Transverse colon (tissue), 4 donors: Measurements from ENCODE around the gene EHD4. TPM values are rescaled to one million over a fixed set of nuclear protein-coding genes. Genes with fewer than 3 reads are reported as not detected.

Experiments used
- DNase-seq: peaks from one replicate; pipeline ENCODE4 v3.0.0-alpha.2; 2019
- H3K27ac ChIP-seq, 4 donors: fragments of 200-600 bp; sonication (generic); 2 replicates each; pipeline ENCODE4 v1.5.1; 2016 to 2018; ENCODE audit warnings: inconsistent platforms in 4 of 4
- H3K27me3 ChIP-seq: fragments of 200-600 bp; sonication (generic); 2 replicates; pipeline ENCODE4 v1.5.1; 2017; ENCODE audit warnings: inconsistent platforms
- H3K36me3 ChIP-seq, 4 donors: fragments of 200-600 bp; sonication (generic); 2 replicates each; pipeline ENCODE4 v1.5.1; 2017 to 2019; ENCODE audit warnings: inconsistent platforms in 4 of 4
- H3K4me1 ChIP-seq, 4 donors: fragments of 200-600 bp; sonication (generic); 2 replicates each; pipeline ENCODE4 v1.5.1; 2017 to 2020; ENCODE audit warnings: inconsistent platforms in 4 of 4
- H3K4me3 ChIP-seq, 4 donors: fragments of 200-600 bp; sonication (generic); 1 replicate in 1 of 4; 2 replicates in 3 of 4; pipeline versions ENCODE4 v1.5.1 to v1.6.1; 2017 to 2019; ENCODE audit warnings: inconsistent platforms in 4 of 4
- H3K9me3 ChIP-seq, 2 donors: fragments of 200-600 bp; sonication (generic); 2 replicates each; pipeline ENCODE4 v1.5.1; 2017 to 2019; ENCODE audit warnings: inconsistent platforms in 2 of 2
- EP300 ChIP-seq: sonication (generic); formaldehyde crosslinking; IDR thresholded peaks from one replicate; pipeline ENCODE4 v1.6.1; 2017; ENCODE audit warnings: antibody characterized with exemption, low read depth
- POLR2A ChIP-seq: fragments of 450-650 bp; IDR thresholded peaks from one replicate; pipeline ENCODE4 v1.6.1; 2016; ENCODE audit warnings: antibody characterized with exemption, mild to moderate bottlenecking, moderate library complexity
- POLR2AphosphoS5 ChIP-seq, 3 donors: sonication (generic); formaldehyde crosslinking; IDR thresholded peaks; one replicate each; pipeline ENCODE4 v1.6.1; 2016; ENCODE audit warnings: antibody characterized with exemption in 3 of 3
- WGBS, 2 donors: methylation state at CpG; one replicate each; pipeline ENCODE4 v1.1.5; 2018; ENCODE audit warnings: low coverage in 1 of 2; 5-methylcytosine and 5-hydroxymethylcytosine counted together
- in situ Hi-C, 4 donors: fragments of 200-750 bp; cut with MboI; loops; one replicate each; pipeline versions ENCODE4 v1.15.0 to v1.15.1; 2017; ENCODE audit warnings: low sequenced_read_pairs in 3 of 4, low pct_ligation_motif_present in 1 of 4, low pct_unique_long_range_greater_than_20kb in 1 of 4
- intact Hi-C: fragments of 100-400 bp; cut with DNase I; formaldehyde crosslinking; loops from one replicate; pipeline ENCODE4 v1.15.1; 2023; ENCODE audit warnings: low total_unique reads
- total RNA-seq, 4 donors: library from RNA; depleted of rRNA; stranded (reverse); fragments of >200 nt; gene quantifications; one replicate each; pipeline ENCODE4 v1.1.0, GENCODE V29; 2016
- TF ChIP-seq, protein P1 (sequence below), 5 experiments: fragments of 200-600 bp in 3 of 5; fragments of 450-650 bp in 2 of 5; sonication (generic) in 3 of 5; IDR thresholded peaks; 1 replicate in 2 of 5; 2 replicates in 3 of 5; pipeline ENCODE4 v1.5.1; 2016 to 2017; ENCODE audit warnings: antibody characterized with exemption in 5 of 5, inconsistent platforms in 3 of 5, mild to moderate bottlenecking in 2 of 5, moderate library complexity in 1 of 5

The EHD4 gene
- total RNA-seq, 4 donors from 2014 or later: 16.9 to 55.4 (median 35.5) TPM

DNA sequence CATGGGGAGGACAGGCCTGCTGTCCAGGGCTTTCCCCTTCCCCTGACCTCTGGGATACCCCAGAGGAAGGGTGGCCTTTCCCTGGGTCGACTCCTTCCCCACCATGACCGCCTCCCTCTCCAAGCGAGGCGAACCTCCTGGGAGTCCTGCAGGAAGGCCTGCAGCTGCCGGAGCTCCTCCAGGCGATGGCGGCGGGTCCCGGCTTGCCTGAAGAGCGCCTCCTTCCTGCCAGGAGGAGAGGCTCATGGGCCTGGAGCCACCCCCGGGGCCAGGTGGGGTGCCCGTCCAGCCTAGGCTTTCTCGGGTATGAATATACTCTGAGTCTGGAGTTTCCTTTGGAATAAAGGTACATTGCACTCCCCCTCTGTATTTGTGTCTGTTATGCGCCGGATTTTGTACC is 113.6 kb downstream of the EHD4 start:
- Histone ChIP-seq H3K36me3 (no peaks in the 10 kb centered on the region), H3K27me3 (peaks cover 13% of the 10 kb centered on the region), H3K9me3 (no peaks in the 10 kb centered on the region), H3K4me1 (peaks cover 0 to 4% (median 0%) of the 10 kb centered on the region in 4 donors), H3K27ac (no peak overlapping the region), H3K4me3 (no peak overlapping the region)
- in situ Hi-C loops (no loop called here), intact Hi-C loops (no loop called here)
- DNase-seq: no peak
- 93% methylated on average over 15 of the region's 15 CpGs; no CpG with 5 or more reads in 1 of the 2 donors for WGBS, 2 donors
- TF ChIP-seq, protein P1, sequence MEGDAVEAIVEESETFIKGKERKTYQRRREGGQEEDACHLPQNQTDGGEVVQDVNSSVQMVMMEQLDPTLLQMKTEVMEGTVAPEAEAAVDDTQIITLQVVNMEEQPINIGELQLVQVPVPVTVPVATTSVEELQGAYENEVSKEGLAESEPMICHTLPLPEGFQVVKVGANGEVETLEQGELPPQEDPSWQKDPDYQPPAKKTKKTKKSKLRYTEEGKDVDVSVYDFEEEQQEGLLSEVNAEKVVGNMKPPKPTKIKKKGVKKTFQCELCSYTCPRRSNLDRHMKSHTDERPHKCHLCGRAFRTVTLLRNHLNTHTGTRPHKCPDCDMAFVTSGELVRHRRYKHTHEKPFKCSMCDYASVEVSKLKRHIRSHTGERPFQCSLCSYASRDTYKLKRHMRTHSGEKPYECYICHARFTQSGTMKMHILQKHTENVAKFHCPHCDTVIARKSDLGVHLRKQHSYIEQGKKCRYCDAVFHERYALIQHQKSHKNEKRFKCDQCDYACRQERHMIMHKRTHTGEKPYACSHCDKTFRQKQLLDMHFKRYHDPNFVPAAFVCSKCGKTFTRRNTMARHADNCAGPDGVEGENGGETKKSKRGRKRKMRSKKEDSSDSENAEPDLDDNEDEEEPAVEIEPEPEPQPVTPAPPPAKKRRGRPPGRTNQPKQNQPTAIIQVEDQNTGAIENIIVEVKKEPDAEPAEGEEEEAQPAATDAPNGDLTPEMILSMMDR (IDR thresholded peaks at IDR 0.05): no peak
- TF ChIP-seq POLR2A (no peak), POLR2AphosphoS5 (IDR thresholded peaks at IDR 0.05) (no peak), EP300 (no peak)

DNA sequence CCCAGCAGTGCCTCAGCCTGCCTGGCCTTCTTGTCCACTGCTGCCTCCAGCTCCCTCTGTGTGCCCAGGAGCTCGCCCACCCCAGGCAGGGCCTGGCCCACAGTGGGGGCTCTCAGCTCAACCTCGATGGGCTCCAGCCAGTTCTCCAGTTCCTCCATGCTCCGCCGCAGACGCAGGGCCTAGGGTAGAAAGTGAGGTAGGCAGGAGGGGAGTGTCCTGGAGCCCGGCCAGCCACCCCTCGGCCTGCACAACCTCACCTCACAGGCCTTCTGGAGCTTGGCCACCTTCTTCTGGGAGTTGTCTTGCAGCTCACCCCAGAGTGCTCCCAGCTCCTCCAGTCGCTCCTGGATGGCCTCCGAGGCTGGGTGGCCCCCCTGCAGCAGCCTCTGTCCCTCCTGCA is 115.0 kb downstream of the EHD4 start:
- 91% methylated on average over 7 of the region's 9 CpGs; no CpG with 5 or more reads in 1 of the 2 donors for WGBS, 2 donors
- in situ Hi-C loops: no loop called here

DNA sequence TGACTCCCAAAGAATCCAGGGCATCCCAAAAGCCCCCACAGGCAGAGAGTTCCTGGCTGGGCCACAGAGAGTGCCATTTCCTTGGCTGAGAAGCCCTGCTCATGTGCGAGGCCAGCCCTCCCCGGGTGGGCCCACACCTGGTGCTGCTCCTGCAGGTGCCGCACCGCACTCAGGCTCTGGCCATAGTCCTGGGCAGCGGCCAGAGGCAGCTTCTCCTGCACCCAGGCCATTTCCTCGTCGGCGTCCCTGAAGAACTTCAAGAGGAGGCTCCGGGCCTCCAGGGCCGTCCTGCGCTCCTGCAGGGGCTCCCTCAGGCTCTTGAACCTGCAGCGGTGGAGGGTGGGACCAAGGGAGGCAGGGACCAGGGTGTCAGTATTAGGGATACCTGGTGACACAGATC is 115.6 kb downstream of the EHD4 start:
- no peak overlapping the region for H3K4me3 ChIP-seq
- in situ Hi-C loops: no loop called here
- TF ChIP-seq, protein P1 (IDR thresholded peaks at IDR 0.05): no peak
- TF ChIP-seq EP300 (no peak), POLR2AphosphoS5 (IDR thresholded peaks at IDR 0.05) (no peak), POLR2A (no peak)
- H3K27me3 ChIP-seq: peaks cover 27% of the 10 kb centered on the region
- intact Hi-C loops: no loop called here
- no peaks in the 10 kb centered on the region for H3K36me3 ChIP-seq
- no peak for DNase-seq
- H3K27ac ChIP-seq: no peak overlapping the region
- no peaks in the 10 kb centered on the region for H3K9me3 ChIP-seq
- no peaks in the 10 kb centered on the region for H3K4me1 ChIP-seq
- 83% methylated on average over 4 of the region's 12 CpGs; no CpG with 5 or more reads in 1 of the 2 donors for WGBS, 2 donors

More for the DNA sequence above, 115.0 kb downstream of the EHD4 start:
- Histone ChIP-seq H3K36me3 (no peaks in the 10 kb centered on the region), H3K27me3 (peaks cover 21% of the 10 kb centered on the region), H3K4me1 (no peaks in the 10 kb centered on the region), H3K27ac (no peak overlapping the region), H3K4me3 (no peak overlapping the region), H3K9me3 (no peaks in the 10 kb centered on the region)
- intact Hi-C loops: no loop called here
- DNase-seq: no peak
- TF ChIP-seq, protein P1 (IDR thresholded peaks at IDR 0.05): no peak
- TF ChIP-seq EP300: no peak
- TF ChIP-seq POLR2AphosphoS5 (IDR thresholded peaks at IDR 0.05): no peak
- no peak for TF ChIP-seq POLR2A

DNA sequence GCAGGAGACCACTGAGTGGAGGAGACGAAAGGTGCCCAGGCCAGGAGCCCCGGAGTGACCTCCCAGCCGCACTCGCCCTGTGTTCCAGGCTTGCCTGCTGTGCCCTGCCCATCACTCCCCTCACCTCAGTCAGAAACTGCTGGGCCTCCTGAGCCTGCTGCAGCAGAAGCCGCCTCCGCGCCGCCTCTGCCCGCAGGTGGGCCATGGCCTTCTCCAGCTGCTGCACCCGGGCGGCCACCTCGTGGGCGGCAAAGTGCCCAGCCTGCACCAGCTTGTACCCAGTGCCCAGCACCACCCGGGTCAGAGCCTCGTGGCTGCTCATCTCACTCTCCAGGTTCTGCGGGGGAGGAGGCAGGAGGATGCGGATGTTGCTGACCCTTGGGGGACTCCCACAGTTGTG is 116.1 kb downstream of the EHD4 start:
- Histone ChIP-seq H3K27me3 (peaks cover 30% of the 10 kb centered on the region), H3K4me1 (no peaks in the 10 kb centered on the region), H3K27ac (no peak overlapping the region), H3K36me3 (no peaks in the 10 kb centered on the region), H3K9me3 (no peaks in the 10 kb centered on the region), H3K4me3 (no peak overlapping the region)
- in situ Hi-C loops: no loop called here
- 95% methylated on average over 9 of the region's 17 CpGs; no CpG with 5 or more reads in 1 of the 2 donors for WGBS, 2 donors
- intact Hi-C loops: no loop called here
- no peak for DNase-seq
- TF ChIP-seq, protein P1 (IDR thresholded peaks at IDR 0.05): no peak
- no peak for TF ChIP-seq EP300
- no peak for TF ChIP-seq POLR2AphosphoS5 (IDR thresholded peaks at IDR 0.05)
- no peak for TF ChIP-seq POLR2A
